HEK293 (cell line): ENCODE measurements around the gene PRKACB.

Experiments
- CTCF ChIA-PET: fragments of 350-600 bp; formaldehyde crosslinking; extraction: SDS; loops from one replicate; lab custom pipeline; 2021; ENCODE audit warnings: antibody characterized with exemption; lab: Yijun Ruan, JAX
- POLR2A ChIA-PET: fragments of 300-600 bp; formaldehyde crosslinking; extraction: SDS; loops from one replicate; lab custom pipeline; 2020; ENCODE audit warnings: antibody characterized with exemption, inconsistent platforms; lab: Yijun Ruan, JAX
- H3K27ac ChIP-seq: fragments of 200-500 bp; sonication (Bioruptor generic); 2 replicates; pipeline ENCODE4 v1.5.1; 2014; ENCODE audit warnings: low read depth, low read length, control low read depth, inconsistent platforms; ENCODE audit errors: extremely low read depth
- H3K36me3 ChIP-seq, 2 experiments: fragments of 200-500 bp in 1 of 2; sonication (Bioruptor generic) in 1 of 2; 1 replicate in 1 of 2; 2 replicates in 1 of 2; pipeline ENCODE4 v1.5.1; 2014 to 2017; ENCODE audit warnings: inconsistent platforms in 2 of 2, low read length in 2 of 2; ENCODE audit not compliant: control insufficient read depth in 2 of 2, insufficient read depth in 1 of 2
- H3K4me1 ChIP-seq: fragments of 200-500 bp; sonication (Bioruptor generic); 2 replicates; pipeline ENCODE4 v1.5.1; 2014; ENCODE audit warnings: mild to moderate bottlenecking, low read length, inconsistent platforms; ENCODE audit not compliant: control insufficient read depth, insufficient read depth
- H3K4me3 ChIP-seq: 2 replicates; pipeline ENCODE4 v1.5.1; 2011; ENCODE audit warnings: low read depth, mild to moderate bottlenecking, control low read depth, low read length, moderate library complexity
- H3K9me3 ChIP-seq: fragments of 200-500 bp; sonication (Bioruptor generic); 2 replicates; pipeline ENCODE4 v1.5.1; 2014; ENCODE audit warnings: low read depth, low read length, inconsistent platforms; ENCODE audit not compliant: control insufficient read depth, insufficient read depth
- ATF2 ChIP-seq: fragments of 450-650 bp; formaldehyde crosslinking; IDR thresholded peaks from 2 replicates; pipeline ENCODE4 v1.5.1; 2016; ENCODE audit warnings: missing biosample characterization, missing genetic modification characterization, low read depth
- GLI4 ChIP-seq: fragments of 450-650 bp; formaldehyde crosslinking; IDR thresholded peaks from 2 replicates; pipeline ENCODE4 v1.5.1; 2016; ENCODE audit warnings: missing biosample characterization, missing genetic modification characterization
- IKZF3 ChIP-seq: fragments of 450-650 bp; IDR thresholded peaks from 2 replicates; pipeline ENCODE4 v1.5.0; 2018; ENCODE audit warnings: missing biosample characterization, mild to moderate bottlenecking, missing genetic modification characterization, moderate library complexity
- PRDM1 ChIP-seq: fragments of 450-650 bp; formaldehyde crosslinking; IDR thresholded peaks from 2 replicates; pipeline ENCODE4; 2016; ENCODE audit warnings: missing biosample characterization, missing genetic modification characterization
- SCRT1 ChIP-seq: fragments of 450-650 bp; formaldehyde crosslinking; IDR thresholded peaks from 2 replicates; pipeline ENCODE4 v1.5.1; 2016; ENCODE audit warnings: missing biosample characterization, missing genetic modification characterization, borderline replicate concordance
- YY1 ChIP-seq: fragments of 450-650 bp; formaldehyde crosslinking; IDR thresholded peaks from 2 replicates; pipeline ENCODE4 v1.5.1; 2018; ENCODE audit warnings: missing biosample characterization, missing genetic modification characterization
- ZBTB7A ChIP-seq: fragments of 450-650 bp; formaldehyde crosslinking; IDR thresholded peaks from 2 replicates; pipeline ENCODE4 v1.5.1; 2016; ENCODE audit warnings: low read depth, missing biosample characterization, missing genetic modification characterization
- ZEB2 ChIP-seq: fragments of 450-650 bp; formaldehyde crosslinking; IDR thresholded peaks from 2 replicates; pipeline ENCODE4 v1.5.1; 2016; ENCODE audit warnings: missing biosample characterization, missing genetic modification characterization
- ZFP41 ChIP-seq: fragments of 450-650 bp; formaldehyde crosslinking; IDR thresholded peaks from 2 replicates; pipeline ENCODE4 v1.5.1; 2016; ENCODE audit warnings: missing biosample characterization, missing genetic modification characterization, borderline replicate concordance
- ZIC2 ChIP-seq: fragments of 450-650 bp; formaldehyde crosslinking; IDR thresholded peaks from 2 replicates; pipeline ENCODE4 v1.5.1; 2016; ENCODE audit warnings: missing biosample characterization, missing genetic modification characterization
- ZNF292 ChIP-seq: fragments of 450-650 bp; formaldehyde crosslinking; IDR thresholded peaks from 2 replicates; pipeline ENCODE4 v1.5.1; 2016; ENCODE audit warnings: low read depth, missing biosample characterization, missing genetic modification characterization, borderline replicate concordance
- ZNF324 ChIP-seq: fragments of 450-650 bp; formaldehyde crosslinking; IDR thresholded peaks from 2 replicates; pipeline ENCODE4 v1.5.1; 2016; ENCODE audit warnings: missing biosample characterization, missing genetic modification characterization
- ZNF350 ChIP-seq: fragments of 450-650 bp; formaldehyde crosslinking; IDR thresholded peaks from 2 replicates; pipeline ENCODE4 v1.5.0; 2017; ENCODE audit warnings: missing biosample characterization, mild to moderate bottlenecking, missing genetic modification characterization
- ZNF518A ChIP-seq: fragments of 450-650 bp; formaldehyde crosslinking; conservative IDR thresholded peaks from 2 replicates; pipeline ENCODE4 v1.5.1; 2016; ENCODE audit warnings: low read depth, missing biosample characterization, missing genetic modification characterization
- ZNF521 ChIP-seq: fragments of 450-650 bp; formaldehyde crosslinking; IDR thresholded peaks from 2 replicates; pipeline ENCODE4 v1.5.1; 2017; ENCODE audit warnings: missing biosample characterization, mild to moderate bottlenecking, missing genetic modification characterization
- ZNF544 ChIP-seq: fragments of 450-650 bp; formaldehyde crosslinking; IDR thresholded peaks from 2 replicates; pipeline ENCODE4 v1.5.0; 2017; ENCODE audit warnings: missing biosample characterization, missing genetic modification characterization
- ZNF654 ChIP-seq: fragments of 450-650 bp; formaldehyde crosslinking; IDR thresholded peaks from 2 replicates; pipeline ENCODE4 v1.5.1; 2016; ENCODE audit warnings: low read depth, missing biosample characterization, missing genetic modification characterization
- ZNF677 ChIP-seq: fragments of 450-650 bp; IDR thresholded peaks from 2 replicates; pipeline ENCODE4 v1.5.0; 2018; ENCODE audit warnings: missing biosample characterization, mild to moderate bottlenecking, missing genetic modification characterization, moderate library complexity
- ZNF76 ChIP-seq: fragments of 450-650 bp; formaldehyde crosslinking; IDR thresholded peaks from 2 replicates; pipeline ENCODE4; 2016; ENCODE audit warnings: low read depth, missing biosample characterization, missing genetic modification characterization, borderline replicate concordance
- ZNF768 ChIP-seq: fragments of 450-650 bp; formaldehyde crosslinking; IDR thresholded peaks from 2 replicates; pipeline ENCODE4 v1.5.1; 2018; ENCODE audit warnings: missing biosample characterization, mild to moderate bottlenecking, missing genetic modification characterization
- ZSCAN5A ChIP-seq: fragments of 450-650 bp; formaldehyde crosslinking; IDR thresholded peaks from 2 replicates; pipeline ENCODE4 v1.5.1; 2016; ENCODE audit warnings: missing biosample characterization, missing genetic modification characterization

Gene PRKACB

GRCh38 chr1:84121360-84121759 lies 22.7 kb upstream of the PRKACB start:
- no peaks in the 10 kb centered on the region for H3K36me3 ChIP-seq

GRCh38 chr1:84122780-84123382 lies 21.2 kb upstream of the PRKACB start:
- CTCF ChIA-PET: interaction anchor here (0.6 to 5.2 kb wide), 13 partner anchors 9 to 428 kb away, joined by 3 to 55 read pairs (median 3); partner anchors contain the start of gene PRKACB
- Histone ChIP-seq H3K4me1 (peaks cover 6% of the 10 kb centered on the region; the same call in 1 of the 2 replicates), H3K9me3 (no peaks in the 10 kb centered on the region), H3K4me3 (no peak overlapping the region), H3K36me3 (no peaks in the 10 kb centered on the region), H3K27ac (no peak overlapping the region)
- TF ChIP-seq ZNF292 (no peak), ZNF654 (peak; percentile 60)
- TF ChIP-seq, all 188 proteins: peak for 1
- POLR2A ChIA-PET: no interaction called here

More at GRCh38 chr1:84121360-84121759, 22.7 kb upstream of the PRKACB start:
- Histone ChIP-seq H3K4me1 (peaks cover 6% of the 10 kb centered on the region; the same call in 1 of the 2 replicates), H3K27ac (no peak overlapping the region), H3K4me3 (no peak overlapping the region)
- CTCF ChIA-PET: interaction anchor here (0.6 to 5.2 kb wide), 4 partner anchors 44 to 607 kb away, joined by 3 to 55 read pairs (median 3); no protein-coding TSS in a partner anchor
- POLR2A ChIA-PET: interaction anchor here (1.0 kb wide), 1 partner anchor 44 kb away, joined by 3 read pairs; no protein-coding TSS in a partner anchor
- TF ChIP-seq ZEB2 (tag by site-specific recombination): no peak
- no peak for TF ChIP-seq YY1 (tag by site-specific recombination)
- TF ChIP-seq PRDM1: peak; percentile 61; the same call in 1 of the 2 replicates
- TF ChIP-seq, all 188 proteins: peak for 1
- H3K9me3 ChIP-seq: no peaks in the 10 kb centered on the region

- CTCF ChIA-PET: interaction anchor here (1.2 kb wide), 1 partner anchor 9 kb away, joined by 3 read pairs; no protein-coding TSS in a partner anchor
Measured at GRCh38 chr1:84133479-84133878, 10.6 kb upstream of the PRKACB start.

More at GRCh38 chr1:84133479-84133878, 10.6 kb upstream of the PRKACB start:
- Histone ChIP-seq H3K9me3 (no peaks in the 10 kb centered on the region), H3K4me1 (no peaks in the 10 kb centered on the region), H3K4me3 (no peak overlapping the region), H3K27ac (no peak overlapping the region), H3K36me3 (no peaks in the 10 kb centered on the region)
- TF ChIP-seq YY1 (tag by site-specific recombination) (no peak), SCRT1 (tag by site-specific recombination) (no peak), ZNF324 (tag by site-specific recombination) (no peak), ZNF544 (tag by site-specific recombination) (no peak), ATF2 (tag by site-specific recombination) (no peak), GLI4 (tag by site-specific recombination) (no peak), ZNF768 (tag by site-specific recombination) (no peak), ZNF518A (tag by site-specific recombination) (no peak), IKZF3 (tag by site-specific recombination) (no peak), ZBTB7A (tag by site-specific recombination) (no peak), ZNF521 (tag by site-specific recombination) (no peak), ZFP41 (no peak), ZSCAN5A (tag by site-specific recombination) (no peak), ZNF76 (no peak), ZNF677 (tag by site-specific recombination) (no peak), ZNF350 (no peak), ZIC2 (tag by site-specific recombination) (no peak)
- POLR2A ChIA-PET: no interaction called here
